PC-3 (cell line): ENCODE results near the gene INHBE.
"Not testable (repeated sequence)": the region's sequence is repeated elsewhere in the genome, so short reads cannot be mapped to it uniquely, and the experiment has no call there.

ENCODE experiments used
- CTCF ChIP-seq: fragments of 300-600 bp; sonication (generic); conservative IDR thresholded peaks from 2 replicates; pipeline ENCODE4 v1.5.1; 2017; ENCODE audit warnings: antibody characterized with exemption, low read depth, mild to moderate bottlenecking, low read length
- EZH2 ChIP-seq: fragments of 300-600 bp; sonication (generic); IDR thresholded peaks from one replicate; pipeline ENCODE4 v1.6.1; 2017; ENCODE audit warnings: antibody characterized with exemption, mild to moderate bottlenecking, low read length; ENCODE audit not compliant: unreplicated experiment
- EZH2phosphoT487 ChIP-seq: fragments of 300-600 bp; sonication (generic); IDR thresholded peaks from 2 replicates; pipeline ENCODE4 v1.6.1; 2018; ENCODE audit warnings: mild to moderate bottlenecking, antibody characterized with exemption, low read length, borderline replicate concordance

GRCh38 chr12:57414160-57414559, 40.9 kb upstream of the INHBE start:
- not testable (repeated sequence) for TF ChIP-seq CTCF, EZH2, EZH2phosphoT487
